CD4-positive, alpha-beta T cell treated with Interleukin-10 for 1 hour (primary cell): Measurements from ENCODE around the gene BACE1-AS.
"Not testable (repeated sequence)": the region's sequence is repeated elsewhere in the genome, so short reads cannot be mapped to it uniquely, and the experiment has no call there.

Experiments used
- DNase-seq: peaks from one replicate; pipeline ENCODE4 v3.0.0-alpha.2; 2020

BACE1-AS gene

DNA sequence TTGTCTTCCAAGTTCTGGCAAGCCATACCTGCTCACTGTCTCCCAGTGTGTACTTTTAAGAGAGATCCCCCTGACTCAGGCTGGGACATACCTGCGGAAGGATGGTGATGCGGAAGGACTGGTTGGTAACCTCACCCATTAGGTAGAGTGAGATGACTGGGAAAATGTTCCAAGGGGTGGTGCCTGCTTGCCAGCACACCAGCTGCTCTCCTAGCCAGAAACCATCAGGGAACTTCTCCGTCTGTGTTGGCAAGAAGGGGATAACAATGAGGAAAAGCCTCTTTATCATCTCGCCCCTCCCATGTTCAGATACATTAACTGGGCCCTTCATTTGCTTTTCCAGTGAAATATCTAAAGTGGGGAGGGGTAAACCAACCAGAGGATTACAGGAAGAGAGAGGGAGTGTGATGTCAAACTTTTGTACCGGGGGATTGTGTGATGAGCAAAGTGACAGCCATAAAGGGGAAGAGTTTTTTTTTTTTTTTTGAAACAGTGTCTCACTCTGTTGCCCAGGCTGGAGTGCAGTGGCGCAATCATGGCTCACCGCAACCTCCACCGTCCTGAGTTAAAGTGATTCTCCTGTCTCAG lies at the start of gene BACE1-AS:
BACE1-AS (plus strand) TSS at position 538 of the 588 bp plus-strand sequence.
- DNase-seq: no peak

DNA sequence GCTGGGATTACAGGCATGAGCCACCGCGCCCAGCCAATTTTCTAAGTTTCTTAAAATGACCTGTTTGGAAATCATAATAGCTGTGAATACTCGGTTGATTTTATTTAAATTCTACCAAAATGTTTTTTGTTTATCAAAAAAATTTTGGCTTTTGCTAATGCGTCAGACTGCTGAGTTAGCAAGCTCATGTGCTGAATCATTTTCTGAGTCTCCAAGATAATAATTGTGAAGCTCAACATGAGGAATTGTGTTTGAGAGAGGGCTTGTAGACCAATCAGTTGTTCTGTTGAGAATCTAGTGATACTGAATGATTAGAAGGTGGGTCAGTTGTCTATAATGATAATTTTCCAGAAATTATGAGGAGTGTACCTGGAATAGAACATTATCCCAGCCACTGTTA lies 42.8 kb upstream of the BACE1-AS start:
- no peak for DNase-seq

- DNase-seq: no peak
Observed at GRCh38 chr11:117249571-117249970, 41.6 kb upstream of the BACE1-AS start.

GRCh38 chr11:117251506-117251905 lies 39.6 kb upstream of the BACE1-AS start:
- no peak for DNase-seq

- no peak for DNase-seq
Observed at GRCh38 chr11:117255966-117256365, 35.2 kb upstream of the BACE1-AS start.

- DNase-seq: no peak
Observed at GRCh38 chr11:117256573-117256972, 34.6 kb upstream of the BACE1-AS start.

DNA sequence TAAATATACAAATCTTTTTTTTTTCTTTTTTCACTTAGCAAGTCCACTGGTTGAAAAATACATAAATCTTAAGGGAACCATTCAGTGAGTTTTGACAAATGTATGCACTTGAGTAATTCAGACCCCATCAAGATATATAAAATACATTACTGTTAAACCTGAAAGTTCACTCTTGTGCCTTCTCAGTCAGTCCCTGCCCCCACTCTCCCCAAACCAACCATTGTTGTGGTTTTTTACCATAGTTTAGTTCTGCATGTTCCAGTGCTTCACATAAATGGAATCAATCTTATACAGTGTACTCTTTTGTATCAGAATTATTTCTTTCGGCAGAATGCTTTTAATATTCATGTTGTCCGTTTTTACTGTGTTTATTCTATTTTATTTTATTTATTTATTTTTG lies 32.6 kb upstream of the BACE1-AS start:
- DNase-seq: no peak

DNA sequence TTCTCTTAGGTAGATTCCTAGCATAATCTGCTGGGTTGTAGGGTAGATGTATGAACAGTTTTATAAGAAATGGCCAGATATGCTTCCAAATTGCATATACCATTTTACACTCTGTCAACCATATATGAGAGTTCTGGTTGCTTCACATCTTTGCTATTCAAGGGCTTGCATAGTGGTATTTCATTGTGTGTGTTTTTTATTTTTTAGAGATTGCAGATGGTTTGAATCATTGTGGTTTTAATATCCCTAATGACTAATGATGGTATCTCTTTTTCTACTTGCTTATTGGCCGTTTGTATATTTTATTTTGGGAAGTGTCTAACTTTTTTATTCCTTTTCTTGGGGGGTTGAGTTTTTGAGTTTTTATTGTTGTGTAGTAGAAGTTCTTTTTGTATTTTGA lies 31.7 kb upstream of the BACE1-AS start:
- no peak for DNase-seq

- DNase-seq: not testable (repeated sequence)
Observed at GRCh38 chr11:117264624-117265323, 26.4 kb upstream of the BACE1-AS start.

- DNase-seq: no peak
Observed at GRCh38 chr11:117265745-117266144, 25.4 kb upstream of the BACE1-AS start.

DNA sequence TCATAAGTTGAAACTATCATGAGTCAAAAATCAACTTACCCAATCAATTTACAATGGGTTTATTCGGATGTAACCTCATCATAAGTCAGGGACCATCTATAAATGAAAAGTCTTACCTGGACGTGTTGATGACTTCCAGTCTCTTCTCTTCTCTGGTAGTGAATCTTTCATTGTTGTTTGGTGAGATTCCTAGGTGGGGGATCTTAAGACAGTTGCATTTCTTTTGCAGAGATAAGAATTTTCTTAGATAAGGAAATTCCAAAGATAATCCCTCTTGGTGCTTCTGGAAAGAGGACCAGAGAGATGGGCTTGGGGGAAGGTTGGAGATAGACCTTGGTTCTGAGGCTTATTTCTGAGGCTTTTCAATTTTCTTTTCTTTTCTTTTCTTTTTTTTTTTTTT lies 21.3 kb upstream of the BACE1-AS start:
- no peak for DNase-seq

GRCh38 chr11:117271208-117271607 lies 19.9 kb upstream of the BACE1-AS start:
- DNase-seq: no peak

- not testable (repeated sequence) for DNase-seq
Observed at GRCh38 chr11:117272175-117272574, 19.0 kb upstream of the BACE1-AS start.

GRCh38 chr11:117273550-117274289 lies 17.4 kb upstream of the BACE1-AS start:
- no peak for DNase-seq

DNA sequence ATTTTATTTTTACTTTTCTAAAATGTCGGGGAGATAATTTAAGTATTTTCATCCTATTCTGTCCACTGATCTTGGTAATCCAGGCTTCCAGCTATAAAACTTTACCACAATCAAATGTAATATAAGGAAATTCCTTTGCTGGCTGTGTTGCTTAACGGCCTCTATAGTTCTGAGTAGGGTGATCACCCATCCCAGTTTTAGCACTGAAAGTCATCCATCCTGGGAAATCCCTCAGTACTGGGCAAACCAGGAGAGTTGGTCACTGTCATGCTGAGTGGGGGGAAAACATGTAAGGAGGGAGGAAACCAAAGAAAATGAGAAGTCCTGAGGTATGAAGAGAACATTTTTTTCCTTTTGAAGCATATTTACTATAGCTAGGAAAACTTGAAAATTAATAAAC lies 12.8 kb upstream of the BACE1-AS start:
- no peak for DNase-seq

- peak; percentile 38 for DNase-seq
Observed at GRCh38 chr11:117279711-117280376, 11.3 kb upstream of the BACE1-AS start.

GRCh38 chr11:117281159-117281558 lies 10.0 kb upstream of the BACE1-AS start:
- DNase-seq: no peak

- DNase-seq: no peak
Observed at GRCh38 chr11:117281869-117282268, 9.3 kb upstream of the BACE1-AS start.

GRCh38 chr11:117282956-117283355 lies 8.2 kb upstream of the BACE1-AS start:
- no peak for DNase-seq

GRCh38 chr11:117284053-117284452 lies 7.1 kb upstream of the BACE1-AS start:
- no peak for DNase-seq

- no peak for DNase-seq
Observed at GRCh38 chr11:117286588-117286987, 4.6 kb upstream of the BACE1-AS start.

DNA sequence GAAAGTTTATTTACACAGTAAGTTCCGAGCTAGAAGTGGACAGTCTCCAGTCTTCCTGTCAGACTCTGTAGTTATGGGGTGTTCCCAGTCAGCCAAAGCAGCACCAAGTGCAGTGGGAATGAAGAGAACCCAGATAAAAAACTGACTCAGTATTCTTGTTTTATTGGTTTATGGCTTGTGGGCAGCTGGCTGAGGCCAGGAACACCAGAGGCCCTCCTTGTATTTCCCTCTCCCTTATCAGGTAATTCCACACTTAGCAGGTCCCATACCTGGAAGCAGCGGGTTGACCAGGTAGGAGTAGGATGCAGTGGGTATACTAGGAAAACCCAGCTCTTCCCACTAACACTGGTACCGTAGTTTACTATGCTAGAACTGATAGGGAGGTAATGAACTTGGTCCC lies 3.5 kb upstream of the BACE1-AS start:
- no peak for DNase-seq

DNA sequence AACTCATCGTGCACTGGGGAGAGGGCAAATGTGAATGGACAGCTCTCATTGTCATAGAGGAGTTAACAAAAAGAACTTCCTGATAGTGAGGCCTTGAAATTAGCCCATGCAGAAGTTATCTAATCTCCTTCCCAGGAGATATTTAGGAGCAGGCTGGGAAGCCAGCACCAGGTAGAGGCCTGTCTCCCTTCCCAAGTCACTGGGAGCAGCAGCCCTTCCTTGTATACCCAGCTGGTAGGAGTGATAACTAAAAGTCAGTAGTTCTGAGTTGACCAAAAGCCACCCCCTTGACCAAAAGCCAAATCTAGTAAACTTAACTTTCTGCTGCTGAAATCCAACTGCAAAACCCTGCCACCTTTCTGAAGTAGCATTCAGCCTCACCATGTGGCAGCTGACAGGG lies 1.4 kb upstream of the BACE1-AS start:
- no peak for DNase-seq

GRCh38 chr11:117292616-117293015 lies 1.5 kb downstream of the BACE1-AS start:
- DNase-seq: no peak
